DOHH2 (cell line): ENCODE results near the gene PTPRN2.

Experiments
- H3F3A ChIP-seq: fragments of 200-600 bp; sonication (generic), shearing (Covaris generic); 2 replicates; pipeline ENCODE4 v1.6.0; 2016; ENCODE audit warnings: antibody characterized with exemption, mild to moderate bottlenecking; ENCODE audit not compliant: control insufficient read depth, insufficient read depth
- H3K27ac ChIP-seq: fragments of 200-600 bp; sonication (generic); 2 replicates; pipeline ENCODE4 v1.5.1; 2014; ENCODE audit warnings: low read depth, mild to moderate bottlenecking, low read length, moderate library complexity
- H3K27me3 ChIP-seq: fragments of 200-600 bp; sonication (generic); 2 replicates; pipeline ENCODE4 v1.6.1; 2014; ENCODE audit warnings: mild to moderate bottlenecking, low read length, mixed read lengths; ENCODE audit not compliant: control insufficient read depth
- H3K36me3 ChIP-seq: fragments of 200-600 bp; sonication (generic); 2 replicates; pipeline ENCODE4 v1.6.1; 2014; ENCODE audit warnings: mild to moderate bottlenecking, low read length, moderate library complexity, mixed read lengths; ENCODE audit not compliant: control insufficient read depth
- H3K4me1 ChIP-seq: fragments of 200-600 bp; sonication (generic); 2 replicates; pipeline ENCODE4 v1.6.1; 2014; ENCODE audit warnings: mild to moderate bottlenecking, low read length, mixed read lengths; ENCODE audit not compliant: control insufficient read depth
- H3K4me2 ChIP-seq: fragments of 200-600 bp; sonication (generic); 2 replicates; pipeline ENCODE4 v1.6.0; 2014; ENCODE audit warnings: mild to moderate bottlenecking, low read length, moderate library complexity
- H3K4me3 ChIP-seq: fragments of 200-600 bp; sonication (generic); 2 replicates; pipeline ENCODE4 v1.5.1; 2014; ENCODE audit warnings: mild to moderate bottlenecking, low read length, mixed read lengths
- H3K79me2 ChIP-seq: fragments of 200-600 bp; sonication (generic); 2 replicates; pipeline ENCODE4 v1.6.1; 2014; ENCODE audit warnings: mild to moderate bottlenecking, low read length, mixed read lengths; ENCODE audit not compliant: control insufficient read depth
- H3K9me2 ChIP-seq: fragments of 200-600 bp; sonication (generic); replicated peaks from 2 replicates; pipeline ENCODE4 v1.6.1; 2014; ENCODE audit warnings: mild to moderate bottlenecking, low read length, mixed read lengths; ENCODE audit not compliant: control insufficient read depth
- H3K9me3 ChIP-seq: fragments of 200-600 bp; sonication (generic); 2 replicates; pipeline ENCODE4 v1.6.1; 2014; ENCODE audit warnings: antibody characterized with exemption, low read length, mixed read lengths; ENCODE audit not compliant: control insufficient read depth, insufficient read depth
- H4K20me1 ChIP-seq: fragments of 200-600 bp; sonication (generic); 2 replicates; pipeline ENCODE4 v1.6.0; 2014; ENCODE audit warnings: low read depth, mild to moderate bottlenecking, antibody characterized with exemption, low read length, moderate library complexity; ENCODE audit not compliant: control insufficient read depth, insufficient read depth
- EZH2phosphoT487 ChIP-seq: fragments of 200-600 bp; sonication (generic); IDR thresholded peaks from 2 replicates; pipeline ENCODE4 v1.6.1; 2017; ENCODE audit warnings: borderline replicate concordance, mild to moderate bottlenecking, antibody characterized with exemption, low read length, moderate library complexity, mixed read lengths
- TF ChIP-seq, protein P1 (sequence below): fragments of 200-600 bp; sonication (generic); IDR thresholded peaks from one replicate; pipeline ENCODE4 v1.5.1; 2014; ENCODE audit warnings: antibody characterized with exemption, mild to moderate bottlenecking, low read depth, low read length; ENCODE audit not compliant: poor library complexity, severe bottlenecking

PTPRN2 gene

GRCh38 chr7:158502068-158502750 lies 85.4 kb downstream of the PTPRN2 start:
- no peaks in the 10 kb centered on the region for H3K27me3 ChIP-seq
- no peaks in the 10 kb centered on the region for H4K20me1 ChIP-seq
- no peak for TF ChIP-seq EZH2phosphoT487
- TF ChIP-seq, protein P1, sequence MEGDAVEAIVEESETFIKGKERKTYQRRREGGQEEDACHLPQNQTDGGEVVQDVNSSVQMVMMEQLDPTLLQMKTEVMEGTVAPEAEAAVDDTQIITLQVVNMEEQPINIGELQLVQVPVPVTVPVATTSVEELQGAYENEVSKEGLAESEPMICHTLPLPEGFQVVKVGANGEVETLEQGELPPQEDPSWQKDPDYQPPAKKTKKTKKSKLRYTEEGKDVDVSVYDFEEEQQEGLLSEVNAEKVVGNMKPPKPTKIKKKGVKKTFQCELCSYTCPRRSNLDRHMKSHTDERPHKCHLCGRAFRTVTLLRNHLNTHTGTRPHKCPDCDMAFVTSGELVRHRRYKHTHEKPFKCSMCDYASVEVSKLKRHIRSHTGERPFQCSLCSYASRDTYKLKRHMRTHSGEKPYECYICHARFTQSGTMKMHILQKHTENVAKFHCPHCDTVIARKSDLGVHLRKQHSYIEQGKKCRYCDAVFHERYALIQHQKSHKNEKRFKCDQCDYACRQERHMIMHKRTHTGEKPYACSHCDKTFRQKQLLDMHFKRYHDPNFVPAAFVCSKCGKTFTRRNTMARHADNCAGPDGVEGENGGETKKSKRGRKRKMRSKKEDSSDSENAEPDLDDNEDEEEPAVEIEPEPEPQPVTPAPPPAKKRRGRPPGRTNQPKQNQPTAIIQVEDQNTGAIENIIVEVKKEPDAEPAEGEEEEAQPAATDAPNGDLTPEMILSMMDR, result no peak

GRCh38 chr7:158501393-158502067 lies 86.1 kb downstream of the PTPRN2 start:
- H3K9me3 ChIP-seq, result no peaks in the 10 kb centered on the region
- H3K79me2 ChIP-seq, result no peaks in the 10 kb centered on the region
- no peak overlapping the region for H3K27ac ChIP-seq
- H3K4me2 ChIP-seq, result no peak overlapping the region
- H3K4me1 ChIP-seq, result no peaks in the 10 kb centered on the region
- H3K36me3 ChIP-seq, result no peaks in the 10 kb centered on the region
- no peaks in the 10 kb centered on the region for H3K27me3 ChIP-seq
- TF ChIP-seq, protein P1, result no peak
- TF ChIP-seq EZH2phosphoT487, result no peak
- no peaks in the 10 kb centered on the region for H3F3A ChIP-seq
- no peaks in the 10 kb centered on the region for H4K20me1 ChIP-seq
- H3K9me2 ChIP-seq, result no peaks in the 10 kb centered on the region
- no peak overlapping the region for H3K4me3 ChIP-seq

More at GRCh38 chr7:158502068-158502750, 85.4 kb downstream of the PTPRN2 start:
- no peaks in the 10 kb centered on the region for H3K4me1 ChIP-seq
- H3K4me3 ChIP-seq, result no peak overlapping the region
- H3F3A ChIP-seq, result no peaks in the 10 kb centered on the region
- no peaks in the 10 kb centered on the region for H3K36me3 ChIP-seq
- no peak overlapping the region for H3K4me2 ChIP-seq
- H3K79me2 ChIP-seq, result no peaks in the 10 kb centered on the region
- no peak overlapping the region for H3K27ac ChIP-seq
- no peaks in the 10 kb centered on the region for H3K9me3 ChIP-seq
- H3K9me2 ChIP-seq, result no peaks in the 10 kb centered on the region

GRCh38 chr7:158500651-158501052 lies 87.0 kb downstream of the PTPRN2 start:
- Histone ChIP-seq H3K4me3 (no peak overlapping the region), H3K4me2 (no peak overlapping the region), H4K20me1 (no peaks in the 10 kb centered on the region), H3F3A (no peaks in the 10 kb centered on the region), H3K27me3 (no peaks in the 10 kb centered on the region), H3K9me3 (no peaks in the 10 kb centered on the region), H3K79me2 (no peaks in the 10 kb centered on the region), H3K4me1 (no peaks in the 10 kb centered on the region), H3K36me3 (no peaks in the 10 kb centered on the region), H3K9me2 (no peaks in the 10 kb centered on the region), H3K27ac (no peak overlapping the region)
- TF ChIP-seq, protein P1, result no peak
- no peak for TF ChIP-seq EZH2phosphoT487
